SU-DHL-6 (cell line): ENCODE results near the gene PRCD.
"Not testable (repeated sequence)": the region's sequence is repeated elsewhere in the genome, so short reads cannot be mapped to it uniquely, and the experiment has no call there.

Source experiments
- H2AFZ ChIP-seq: fragments of 200-600 bp; sonication (generic); 2 replicates; pipeline ENCODE4 v1.6.1; 2014; ENCODE audit warnings: low read depth, mild to moderate bottlenecking, moderate library complexity, mixed read lengths, antibody characterized with exemption, low read length; ENCODE audit not compliant: severe bottlenecking
- H3F3A ChIP-seq: fragments of 200-600 bp; shearing (Covaris generic); 2 replicates; pipeline ENCODE4 v1.6.0; 2016; ENCODE audit warnings: antibody characterized with exemption, mild to moderate bottlenecking; ENCODE audit not compliant: insufficient read depth
- H3K27ac ChIP-seq: fragments of 200-600 bp; sonication (generic); 2 replicates; pipeline ENCODE4 v1.5.1; 2016; ENCODE audit warnings: low read depth, mild to moderate bottlenecking, low read length, moderate library complexity, mixed read lengths
- H3K27me3 ChIP-seq: fragments of 200-600 bp; sonication (generic), shearing (Covaris generic); 2 replicates; pipeline ENCODE4 v1.6.0; 2014; ENCODE audit warnings: mild to moderate bottlenecking, low read length
- H3K36me3 ChIP-seq: fragments of 200-600 bp; sonication (generic); 2 replicates; pipeline ENCODE4 v1.6.1; 2014; ENCODE audit warnings: mild to moderate bottlenecking, low read length, mixed read lengths
- H3K4me2 ChIP-seq: fragments of 300-600, 200-600 bp; shearing (Covaris generic), sonication (generic); 2 replicates; pipeline ENCODE4 v1.6.0; 2014; ENCODE audit warnings: low read length, low read depth, mild to moderate bottlenecking; ENCODE audit not compliant: poor library complexity, severe bottlenecking
- H3K4me3 ChIP-seq: fragments of 200-600 bp; sonication (generic); 2 replicates; pipeline ENCODE4 v1.5.1; 2014; ENCODE audit warnings: antibody characterized with exemption, low read length, mild to moderate bottlenecking, mixed read lengths; ENCODE audit not compliant: insufficient read depth, poor library complexity, severe bottlenecking
- H3K79me2 ChIP-seq: fragments of 200-600 bp; sonication (generic); 2 replicates; pipeline ENCODE4 v1.6.1; 2014; ENCODE audit warnings: mild to moderate bottlenecking, low read length, moderate library complexity; ENCODE audit not compliant: insufficient read depth
- H3K9ac ChIP-seq: fragments of 200-600 bp; sonication (generic); 2 replicates; pipeline ENCODE4 v1.7.0; 2014; ENCODE audit warnings: mild to moderate bottlenecking, low read length
- H3K9me2 ChIP-seq: fragments of 200-600 bp; sonication (generic); replicated peaks from 2 replicates; pipeline ENCODE4 v1.6.1; 2014; ENCODE audit warnings: low read length; ENCODE audit not compliant: insufficient read depth
- H3K9me3 ChIP-seq: fragments of 200-600 bp; sonication (generic); 2 replicates; pipeline ENCODE4 v1.6.1; 2014; ENCODE audit warnings: low read length, mixed read lengths; ENCODE audit not compliant: insufficient read depth
- H4K20me1 ChIP-seq: fragments of 200-600 bp; sonication (generic); 2 replicates; pipeline ENCODE4 v1.6.1; 2014; ENCODE audit warnings: low read depth, mild to moderate bottlenecking, antibody characterized with exemption, low read length, moderate library complexity, mixed read lengths
- CTCF ChIP-seq: fragments of 200-600 bp; sonication (generic); IDR thresholded peaks from one replicate; pipeline ENCODE4 v1.5.1; 2017; ENCODE audit warnings: antibody characterized with exemption, mild to moderate bottlenecking, low read length, moderate library complexity; ENCODE audit not compliant: insufficient read depth, poor library complexity, severe bottlenecking
- EZH2phosphoT487 ChIP-seq: fragments of 200-600 bp; sonication (generic), shearing (Covaris generic); conservative IDR thresholded peaks from 2 replicates; pipeline ENCODE4 v1.6.1; 2018; ENCODE audit warnings: mild to moderate bottlenecking, antibody characterized with exemption, low read length, moderate library complexity, mixed read lengths

PRCD gene

GRCh38 chr17:76521262-76521661 is 18.6 kb upstream of the PRCD start:
- no peaks in the 10 kb centered on the region for H4K20me1 ChIP-seq
- H3K9me3 ChIP-seq = no peaks in the 10 kb centered on the region
- H3K36me3 ChIP-seq = no peaks in the 10 kb centered on the region
- H3F3A ChIP-seq = no peaks in the 10 kb centered on the region
- no peak overlapping the region for H3K9ac ChIP-seq
- no peak overlapping the region for H2AFZ ChIP-seq
- TF ChIP-seq EZH2phosphoT487 (no peak), CTCF (no peak)
- no peak overlapping the region for H3K4me3 ChIP-seq
- H3K27ac ChIP-seq = no peak overlapping the region
- no peak overlapping the region for H3K4me2 ChIP-seq
- no peaks in the 10 kb centered on the region for H3K27me3 ChIP-seq
- no peaks in the 10 kb centered on the region for H3K9me2 ChIP-seq
- H3K79me2 ChIP-seq = no peaks in the 10 kb centered on the region

- H3K4me3 ChIP-seq, H3K9me2 ChIP-seq, H3F3A ChIP-seq, H3K36me3 ChIP-seq, H4K20me1 ChIP-seq, H3K27me3 ChIP-seq, H3K9ac ChIP-seq, H2AFZ ChIP-seq, H3K27ac ChIP-seq, H3K4me2 ChIP-seq, H3K9me3 ChIP-seq, H3K79me2 ChIP-seq: not testable (repeated sequence)
These were observed 18.2 kb upstream of the PRCD start for GRCh38 chr17:76521683-76522082.

- H3K9ac ChIP-seq = no peak overlapping the region
- H3K36me3 ChIP-seq = no peaks in the 10 kb centered on the region
- H3K9me2 ChIP-seq = no peaks in the 10 kb centered on the region
- H3K27ac ChIP-seq = no peak overlapping the region
- H3F3A ChIP-seq = no peaks in the 10 kb centered on the region
- no peaks in the 10 kb centered on the region for H3K27me3 ChIP-seq
- no peak overlapping the region for H2AFZ ChIP-seq
- H3K9me3 ChIP-seq = no peaks in the 10 kb centered on the region
- no peaks in the 10 kb centered on the region for H3K79me2 ChIP-seq
- no peak overlapping the region for H3K4me2 ChIP-seq
- H3K4me3 ChIP-seq = no peak overlapping the region
- no peaks in the 10 kb centered on the region for H4K20me1 ChIP-seq
- TF ChIP-seq EZH2phosphoT487 (no peak), CTCF (peak; percentile 84)
These were observed 16.5 kb upstream of the PRCD start for GRCh38 chr17:76523084-76524037.
